Measurements from ENCODE around the gene OR1A1.

- TF ChIP-seq POLR2A (IDR thresholded peaks at IDR 0.05; ENCODE audit: low read depth) (no peak), POLR2AphosphoS5 (IDR thresholded peaks at IDR 0.05) (no peak), EP300 (IDR thresholded peaks at IDR 0.05) (no peak)
- TF ChIP-seq, protein P1, sequence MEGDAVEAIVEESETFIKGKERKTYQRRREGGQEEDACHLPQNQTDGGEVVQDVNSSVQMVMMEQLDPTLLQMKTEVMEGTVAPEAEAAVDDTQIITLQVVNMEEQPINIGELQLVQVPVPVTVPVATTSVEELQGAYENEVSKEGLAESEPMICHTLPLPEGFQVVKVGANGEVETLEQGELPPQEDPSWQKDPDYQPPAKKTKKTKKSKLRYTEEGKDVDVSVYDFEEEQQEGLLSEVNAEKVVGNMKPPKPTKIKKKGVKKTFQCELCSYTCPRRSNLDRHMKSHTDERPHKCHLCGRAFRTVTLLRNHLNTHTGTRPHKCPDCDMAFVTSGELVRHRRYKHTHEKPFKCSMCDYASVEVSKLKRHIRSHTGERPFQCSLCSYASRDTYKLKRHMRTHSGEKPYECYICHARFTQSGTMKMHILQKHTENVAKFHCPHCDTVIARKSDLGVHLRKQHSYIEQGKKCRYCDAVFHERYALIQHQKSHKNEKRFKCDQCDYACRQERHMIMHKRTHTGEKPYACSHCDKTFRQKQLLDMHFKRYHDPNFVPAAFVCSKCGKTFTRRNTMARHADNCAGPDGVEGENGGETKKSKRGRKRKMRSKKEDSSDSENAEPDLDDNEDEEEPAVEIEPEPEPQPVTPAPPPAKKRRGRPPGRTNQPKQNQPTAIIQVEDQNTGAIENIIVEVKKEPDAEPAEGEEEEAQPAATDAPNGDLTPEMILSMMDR (IDR thresholded peaks at IDR 0.05), result no peak
These were observed 49.1 kb downstream of the OR1A1 start for GRCh38 chr17:3256575-3256974.
